SK-N-SH (cell line): ENCODE data around the gene PRSS38. TPM values are rescaled to one million over a fixed set of nuclear protein-coding genes. Genes with fewer than 3 reads are reported as not detected.

Experiments used
- CTCF ChIA-PET: fragments of 300-600, 350-600 bp; formaldehyde crosslinking; extraction: SDS; loops from one replicate; lab custom pipeline; 2021; lab: Yijun Ruan, JAX
- POLR2A ChIA-PET: fragments of 350-600 bp; sonication (Branson Sonifier 250); formaldehyde crosslinking; extraction: SDS; loops from one replicate; lab custom pipeline; 2020; ENCODE audit warnings: antibody characterized with exemption, inconsistent platforms; lab: Yijun Ruan, JAX
- DNase-seq: peaks from one replicate; pipeline ENCODE4 v3.0.0; 2012
- H2AFZ ChIP-seq: fragments of 200-600 bp; sonication (generic); 2 replicates; pipeline ENCODE4 v1.8.1; 2016; ENCODE audit warnings: antibody characterized with exemption, mild to moderate bottlenecking, low read depth
- H3F3A ChIP-seq: fragments of 200-600 bp; sonication (generic); replicated peaks from 2 replicates; pipeline ENCODE3; 2016; ENCODE audit warnings: antibody characterized with exemption, mild to moderate bottlenecking; ENCODE audit not compliant: insufficient read depth
- H3K27ac ChIP-seq, 2 experiments: fragments of 200-500 bp in 1 of 2; fragments of 200-600 bp in 1 of 2; sonication (Bioruptor generic) in 1 of 2; sonication (generic), shearing (Covaris generic) in 1 of 2; 2 replicates each; pipeline versions ENCODE4 v1.5.1 to v1.6.1; 2014 to 2016; ENCODE audit warnings: low read depth in 2 of 2, inconsistent platforms in 1 of 2, low read length in 1 of 2, mild to moderate bottlenecking in 1 of 2, mixed read lengths in 1 of 2
- H3K27me3 ChIP-seq: fragments of 200-600 bp; sonication (generic), shearing (Covaris generic); 2 replicates; pipeline ENCODE4 v1.6.1; 2016; ENCODE audit warnings: mixed run types; ENCODE audit not compliant: insufficient read depth
- H3K36me3 ChIP-seq, 2 experiments: fragments of 200-500 bp in 1 of 2; fragments of 200-600 bp in 1 of 2; sonication (Bioruptor generic) in 1 of 2; sonication (generic) in 1 of 2; replicated peaks in 1 of 2; 2 replicates each; pipeline versions ENCODE3 to v1.5.1; 2014 to 2016; ENCODE audit warnings: low read length in 1 of 2, mild to moderate bottlenecking in 1 of 2; ENCODE audit not compliant: insufficient read depth in 2 of 2, control insufficient read depth in 1 of 2
- H3K4me1 ChIP-seq, 2 experiments: fragments of 200-500 bp in 1 of 2; fragments of 200-600 bp in 1 of 2; sonication (Bioruptor generic) in 1 of 2; sonication (generic), shearing (Covaris generic) in 1 of 2; 2 replicates each; pipeline versions ENCODE4 v1.5.1 to v1.6.1; 2014 to 2016; ENCODE audit warnings: low read depth in 1 of 2, low read length in 1 of 2, mixed run types in 1 of 2; ENCODE audit not compliant: insufficient read depth in 2 of 2, control insufficient read depth in 1 of 2
- H3K4me2 ChIP-seq: fragments of 200-600 bp; sonication (generic), shearing (Covaris generic); 2 replicates; pipeline ENCODE4 v1.6.1; 2017; ENCODE audit warnings: mixed run types
- H3K4me3 ChIP-seq, 2 experiments: fragments of 200-500 bp in 1 of 2; fragments of 200-600 bp in 1 of 2; sonication (Bioruptor generic) in 1 of 2; sonication (generic), shearing (Covaris generic) in 1 of 2; 2 replicates each; pipeline versions ENCODE4 v1.5.1 to v1.8.1; 2014 to 2016; ENCODE audit warnings: low read depth in 2 of 2, inconsistent platforms in 1 of 2, low read length in 1 of 2, mild to moderate bottlenecking in 1 of 2, mixed read lengths in 1 of 2, moderate library complexity in 1 of 2
- H3K79me2 ChIP-seq: fragments of 200-600 bp; sonication (generic); 2 replicates; pipeline ENCODE4 v1.8.1; 2017; ENCODE audit warnings: mild to moderate bottlenecking; ENCODE audit not compliant: insufficient read depth
- H3K9ac ChIP-seq: fragments of 200-600 bp; sonication (generic); 2 replicates; pipeline ENCODE4 v1.6.1; 2017; ENCODE audit warnings: mixed run types
- H3K9me2 ChIP-seq: fragments of 200-600 bp; sonication (generic); 2 replicates; pipeline ENCODE4 v1.6.1; 2017; ENCODE audit warnings: mixed run types
- H3K9me3 ChIP-seq: fragments of 200-600 bp; sonication (generic); 2 replicates; pipeline ENCODE4 v1.6.1; 2017; ENCODE audit warnings: mixed run types, mild to moderate bottlenecking, moderate library complexity
- H4K20me1 ChIP-seq: fragments of 200-600 bp; sonication (generic); 2 replicates; pipeline ENCODE4 v1.6.1; 2017; ENCODE audit warnings: mild to moderate bottlenecking, mixed run types; ENCODE audit not compliant: insufficient read depth
- CTCF ChIP-seq: fragments of 200-600 bp; sonication (generic); IDR thresholded peaks from 2 replicates; pipeline ENCODE4 v1.6.1; 2017; ENCODE audit warnings: antibody characterized with exemption, mild to moderate bottlenecking, moderate library complexity
- EP300 ChIP-seq, 2 experiments: IDR thresholded peaks; 2 replicates each; pipeline versions ENCODE4 v1.4.0 to v1.6.1; 2012; ENCODE audit warnings: borderline replicate concordance in 1 of 2, low read depth in 1 of 2, low read length in 1 of 2
- EZH2phosphoT487 ChIP-seq: fragments of 200-600 bp; sonication (generic); IDR thresholded peaks from 2 replicates; pipeline ENCODE4 v1.6.1; 2017; ENCODE audit warnings: low read depth, mixed run types, mild to moderate bottlenecking, antibody characterized with exemption, moderate library complexity, borderline replicate concordance
- GATA2 ChIP-seq: sonication (generic); formaldehyde crosslinking; IDR thresholded peaks from 2 replicates; pipeline ENCODE4 v1.5.0; 2020; ENCODE audit warnings: mild to moderate bottlenecking, missing genetic modification reagents
- JUND ChIP-seq: IDR thresholded peaks from 2 replicates; pipeline ENCODE4 v1.4.0; 2012
- NFIC ChIP-seq: IDR thresholded peaks from 2 replicates; pipeline ENCODE4 v1.4.0; 2012; ENCODE audit warnings: borderline replicate concordance
- PBX3 ChIP-seq: IDR thresholded peaks from 2 replicates; pipeline ENCODE4; 2012
- TCF12 ChIP-seq: IDR thresholded peaks from 2 replicates; pipeline ENCODE4 v1.4.0; 2012
- WGBS: methylation state at CpG from one replicate; pipeline ENCODE4 v1.1.6; 2017; ENCODE audit warnings: low lambda C conversion rate; 5-methylcytosine and 5-hydroxymethylcytosine counted together
- polyA plus RNA-seq, 3 experiments: library from polyadenylated mRNA; depleted of rRNA; stranded (reverse); fragments of >200 nt; gene quantifications; 2 replicates each; pipeline ENCODE4 v1.2.3, GENCODE V29; 2012
- TF ChIP-seq, protein P1 (sequence below): IDR thresholded peaks from 2 replicates; pipeline ENCODE4 v1.4.0; 2012; ENCODE audit warnings: low read depth

Gene PRSS38
- polyA plus RNA-seq, 1 of the 3 experiments (the other 2 are of a cell fraction) = not detected

DNA sequence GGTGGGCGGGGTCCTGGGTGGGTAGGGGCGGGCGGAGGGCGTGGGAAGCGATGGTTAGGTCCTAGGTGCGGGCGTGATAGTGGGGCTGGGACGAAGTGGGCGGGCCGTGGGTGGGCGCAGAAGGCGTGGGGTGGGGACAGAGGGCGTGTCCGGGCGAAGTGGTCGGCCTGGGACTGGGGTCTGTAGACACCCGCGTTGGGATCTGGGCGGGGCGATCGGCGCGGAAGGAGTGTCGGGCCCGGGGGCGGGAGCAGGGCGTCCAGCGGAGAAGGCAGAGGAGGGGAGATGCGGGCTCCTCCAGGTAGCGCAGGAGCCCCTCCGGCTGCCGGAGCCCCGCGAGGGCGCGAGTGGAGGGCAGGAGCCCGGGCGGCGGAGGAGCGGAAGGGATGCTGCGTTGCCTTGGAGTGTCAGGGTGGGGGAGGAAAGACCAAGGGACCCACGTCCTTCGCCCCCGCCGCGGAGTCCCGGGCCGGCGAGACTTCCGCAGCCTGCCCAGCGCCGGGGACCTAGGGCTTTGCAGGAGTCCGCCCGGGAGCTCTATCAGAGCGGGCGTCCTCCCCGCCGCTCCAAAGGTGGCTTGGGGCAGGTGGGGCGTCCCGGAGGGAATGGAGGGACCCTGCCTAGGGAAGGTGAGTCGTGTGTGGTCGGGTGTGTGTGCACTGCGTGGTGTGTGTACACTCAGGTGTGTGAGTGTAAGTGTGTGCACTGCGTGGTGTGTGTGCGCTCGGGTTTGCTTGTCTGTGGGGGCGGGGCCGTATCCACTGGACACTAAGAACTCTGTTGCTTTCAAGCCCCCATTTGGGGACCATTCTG is 27.0 kb upstream of the PRSS38 start:
- Histone ChIP-seq H3K36me3 (no peaks in the 10 kb centered on the region), H3K27me3 (no peaks in the 10 kb centered on the region), H3K79me2 (no peaks in the 10 kb centered on the region), H3K9me3 (no peaks in the 10 kb centered on the region), H3K9me2 (no peaks in the 10 kb centered on the region), H3K4me3 (peak overlapping the region; percentile 68 to 74), H3K27ac (no peak overlapping the region), H3K9ac (peak overlapping the region; percentile 49; the same call in 1 of the 2 replicates), H3F3A (peaks cover 7% of the 10 kb centered on the region), H2AFZ (peak overlapping the region; percentile 87), H4K20me1 (no peaks in the 10 kb centered on the region), H3K4me1 (peaks cover 5 to 32% of the 10 kb centered on the region in 2 experiments), H3K4me2 (peak overlapping the region; percentile 89)
- TF ChIP-seq EZH2phosphoT487 = no peak
- no peak for TF ChIP-seq PBX3
- TF ChIP-seq, protein P1, sequence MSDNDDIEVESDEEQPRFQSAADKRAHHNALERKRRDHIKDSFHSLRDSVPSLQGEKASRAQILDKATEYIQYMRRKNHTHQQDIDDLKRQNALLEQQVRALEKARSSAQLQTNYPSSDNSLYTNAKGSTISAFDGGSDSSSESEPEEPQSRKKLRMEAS = no peak; the same call in 1 of the 2 replicates
- TF ChIP-seq GATA2 = no peak
- TF ChIP-seq JUND = no peak
- no peak for TF ChIP-seq EP300 (IDR thresholded peaks at IDR 0.05; ENCODE audit: borderline replicate concordance in 1 of 2, low read depth in 1 of 2, low read length in 1 of 2)
- CTCF ChIA-PET = interaction anchor here (1.0 to 2.3 kb wide), 3 partner anchors 23 to 307 kb away, joined by 3 to 6 read pairs (median 3); partner anchors contain the start of gene WNT9A
- no peak for DNase-seq
- WGBS = under 1% methylated on average over 32 of the region's 68 CpGs
- POLR2A ChIA-PET = interaction anchor here (1.0 kb wide), 1 partner anchor 13 kb away, joined by 3 read pairs; no protein-coding TSS in a partner anchor

- H3K4me3 ChIP-seq = peak overlapping the region; percentile 68 to 74
- no peaks in the 10 kb centered on the region for H3K9me3 ChIP-seq
- no peaks in the 10 kb centered on the region for H3K79me2 ChIP-seq
- no peaks in the 10 kb centered on the region for H4K20me1 ChIP-seq
- TF ChIP-seq NFIC = peak; percentile 64; the same call in 1 of the 2 replicates
- TF ChIP-seq CTCF = peak; percentile 33
- TF ChIP-seq TCF12 = peak; percentile 61
- no peak for TF ChIP-seq EZH2phosphoT487
- TF ChIP-seq, protein P1 = peak; percentile 76; the same call in 1 of the 2 replicates
- 86% methylated on average over 10 of the region's 23 CpGs for WGBS
- ChIA-PET CTCF (interaction anchor here (1.0 to 2.3 kb wide), 3 partner anchors 27 to 308 kb away, joined by 3 to 6 read pairs (median 3); partner anchors contain the start of gene WNT9A), POLR2A (no interaction called here)
- no peak overlapping the region for H3K27ac ChIP-seq
- H2AFZ ChIP-seq = no peak overlapping the region
- H3K27me3 ChIP-seq = no peaks in the 10 kb centered on the region
- H3K4me2 ChIP-seq = peak overlapping the region; percentile 89
- H3K9ac ChIP-seq = no peak overlapping the region; the same call in 1 of the 2 replicates
- H3K36me3 ChIP-seq = no peaks in the 10 kb centered on the region
- H3K4me1 ChIP-seq = peaks cover 11 to 41% of the 10 kb centered on the region in 2 experiments
- H3K9me2 ChIP-seq = no peaks in the 10 kb centered on the region
- DNase-seq = peak; percentile 66
- peaks cover 7% of the 10 kb centered on the region for H3F3A ChIP-seq
Measured at GRCh38 chr1:227789084-227790033, 26.1 kb upstream of the PRSS38 start.
